Glutamatergic neuron (in vitro differentiated cells): Measurements from ENCODE around the gene OSBPL2. TPM values are rescaled to one million over a fixed set of nuclear protein-coding genes. Genes with fewer than 3 reads are reported as not detected.
A peak's percentile ranks its signal among the peaks of the same experiment; 100 is the strongest.

Experiments
- DNase-seq: peaks from one replicate; pipeline ENCODE4 v3.0.0; 2022
- H3K27ac Mint-ChIP-seq: one replicate; pipeline ENCODE4 v1.8.0; 2020; ENCODE audit warnings: mild to moderate bottlenecking, mixed read lengths, inconsistent platforms; ENCODE audit not compliant: unreplicated experiment
- H3K27me3 Mint-ChIP-seq: one replicate; pipeline ENCODE4 v1.8.0; 2020; ENCODE audit warnings: mild to moderate bottlenecking, moderate library complexity, mixed read lengths, inconsistent platforms; ENCODE audit not compliant: unreplicated experiment
- H3K36me3 Mint-ChIP-seq: one replicate; pipeline ENCODE4 v1.8.0; 2020; ENCODE audit warnings: mild to moderate bottlenecking, mixed read lengths, inconsistent platforms; ENCODE audit not compliant: unreplicated experiment
- H3K4me1 Mint-ChIP-seq: one replicate; pipeline ENCODE4 v1.8.0; 2020; ENCODE audit warnings: mild to moderate bottlenecking, low read depth, mixed read lengths, inconsistent platforms; ENCODE audit not compliant: unreplicated experiment
- H3K4me3 Mint-ChIP-seq: one replicate; pipeline ENCODE4 v1.8.0; 2020; ENCODE audit warnings: mild to moderate bottlenecking, mixed read lengths, inconsistent platforms; ENCODE audit not compliant: unreplicated experiment
- H3K9me3 Mint-ChIP-seq: one replicate; pipeline ENCODE4 v1.8.0; 2020; ENCODE audit warnings: mild to moderate bottlenecking, moderate library complexity, mixed read lengths, inconsistent platforms; ENCODE audit not compliant: unreplicated experiment
- microRNA-seq: library from miRNA; unstranded; fragments of <30 nt; microRNA quantifications from one replicate; pipeline ENCODE4, GENCODE V29; 2020; ENCODE audit not compliant: unreplicated experiment
- total RNA-seq: library from RNA; stranded (reverse); fragmentation: NEBNext Ultra II Directional; extraction: Animal tissue kit (Norgen Biotek cat#: 25700); gene quantifications from one replicate; pipeline ENCODE4 v1.2.1, GENCODE V29; 2021; ENCODE audit not compliant: unreplicated experiment
- TF ChIP-seq, protein P1 (sequence below): fragments of 200-600 bp; sonication (generic); IDR thresholded peaks from one replicate; pipeline ENCODE4 v1.5.0; 2021; ENCODE audit not compliant: partially characterized antibody, unreplicated experiment

Gene OSBPL2
- total RNA-seq, 1 donor from 2014 or later: 42.6 TPM

DNA sequence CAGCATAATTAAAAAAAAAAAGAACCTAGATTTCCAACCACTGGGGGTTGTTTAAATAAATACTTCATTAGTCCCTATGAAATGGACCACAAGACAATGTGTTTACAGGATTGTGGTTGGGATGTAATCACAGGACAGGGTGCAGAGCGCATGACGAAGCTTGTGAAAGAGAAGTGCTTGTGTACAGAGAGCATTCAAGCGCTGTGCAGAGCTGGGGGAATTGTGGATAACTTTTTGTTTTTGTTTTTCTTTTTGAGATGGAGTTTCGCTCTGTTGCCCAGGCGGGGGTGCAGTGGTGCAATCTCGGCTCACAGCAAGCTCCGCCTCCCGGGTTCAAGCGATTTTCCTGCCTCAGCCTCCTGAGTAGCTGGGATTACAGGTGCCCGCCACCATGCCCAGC is 106.5 kb downstream of the OSBPL2 start:
- TF ChIP-seq, protein P1, sequence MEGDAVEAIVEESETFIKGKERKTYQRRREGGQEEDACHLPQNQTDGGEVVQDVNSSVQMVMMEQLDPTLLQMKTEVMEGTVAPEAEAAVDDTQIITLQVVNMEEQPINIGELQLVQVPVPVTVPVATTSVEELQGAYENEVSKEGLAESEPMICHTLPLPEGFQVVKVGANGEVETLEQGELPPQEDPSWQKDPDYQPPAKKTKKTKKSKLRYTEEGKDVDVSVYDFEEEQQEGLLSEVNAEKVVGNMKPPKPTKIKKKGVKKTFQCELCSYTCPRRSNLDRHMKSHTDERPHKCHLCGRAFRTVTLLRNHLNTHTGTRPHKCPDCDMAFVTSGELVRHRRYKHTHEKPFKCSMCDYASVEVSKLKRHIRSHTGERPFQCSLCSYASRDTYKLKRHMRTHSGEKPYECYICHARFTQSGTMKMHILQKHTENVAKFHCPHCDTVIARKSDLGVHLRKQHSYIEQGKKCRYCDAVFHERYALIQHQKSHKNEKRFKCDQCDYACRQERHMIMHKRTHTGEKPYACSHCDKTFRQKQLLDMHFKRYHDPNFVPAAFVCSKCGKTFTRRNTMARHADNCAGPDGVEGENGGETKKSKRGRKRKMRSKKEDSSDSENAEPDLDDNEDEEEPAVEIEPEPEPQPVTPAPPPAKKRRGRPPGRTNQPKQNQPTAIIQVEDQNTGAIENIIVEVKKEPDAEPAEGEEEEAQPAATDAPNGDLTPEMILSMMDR: no peak
- Mint-ChIP-seq H3K9me3 (peaks cover 14% of the 10 kb centered on the region), H3K4me3 (peak overlapping the region; percentile 43), H3K27ac (no peak overlapping the region), H3K4me1 (peaks cover 11% of the 10 kb centered on the region), H3K36me3 (peaks cover 13% of the 10 kb centered on the region), H3K27me3 (peaks cover 15% of the 10 kb centered on the region)
- DNase-seq: no peak

Small RNA genes lying within 50 kb of the gene (microRNA-seq; reads per million reads assigned to microRNA genes)
- gene MIR4758: 10.1 reads per million, percentile 48 among the genes with 10 or more reads in this experiment

Other genes with a start within 250 kb of the OSBPL2 start
- gene TAF4, start 172.6 kb upstream of the OSBPL2 start, total RNA-seq: 20.0 TPM
- 73.6 TPM for gene LSM14B, start 116.0 kb upstream of the OSBPL2 start, total RNA-seq
- 289 TPM for gene PSMA7, start 95.1 kb upstream of the OSBPL2 start, total RNA-seq
- gene SS18L1, start 94.8 kb upstream of the OSBPL2 start, total RNA-seq: 50.4 TPM
- gene MTG2, start 55.5 kb upstream of the OSBPL2 start, total RNA-seq: 27.1 TPM
- 13.7 TPM for gene HRH3, start 18.2 kb upstream of the OSBPL2 start, total RNA-seq
- gene ADRM1, start 64.5 kb downstream of the OSBPL2 start, total RNA-seq: 74.8 TPM
- 724 TPM for gene LAMA5, start 128.8 kb downstream of the OSBPL2 start, total RNA-seq
- gene RPS21, start 148.6 kb downstream of the OSBPL2 start, total RNA-seq: 829 TPM
- 25.3 TPM for gene CABLES2, start 168.8 kb downstream of the OSBPL2 start, total RNA-seq
- gene RBBP8NL, start 189.0 kb downstream of the OSBPL2 start, total RNA-seq: not detected
- gene GATA5, start 237.5 kb downstream of the OSBPL2 start, total RNA-seq: 1.3 TPM